Thyroid gland (tissue), 4 donors: ENCODE data around the gene ZNF555.

Experiments
- CTCF ChIP-seq, 6 experiments: fragments of 200-600 bp in 3 of 6; fragments of 450-650 bp in 3 of 6; sonication (generic) in 3 of 6; IDR thresholded peaks; one replicate each; pipeline ENCODE4 v1.5.1; 2016 to 2019; ENCODE audit warnings: antibody characterized with exemption in 6 of 6, mild to moderate bottlenecking in 2 of 6, inconsistent platforms in 1 of 6, moderate library complexity in 1 of 6
- POLR2A ChIP-seq, 2 donors: fragments of 450-650 bp; IDR thresholded peaks; one replicate each; pipeline ENCODE4 v1.6.1; 2017; ENCODE audit warnings: antibody characterized with exemption in 2 of 2, mild to moderate bottlenecking in 2 of 2, moderate library complexity in 1 of 2

- no peak for TF ChIP-seq CTCF (IDR thresholded peaks at IDR 0.05)
- no peak for TF ChIP-seq POLR2A (IDR thresholded peaks at IDR 0.05)
Measured at GRCh38 chr19:2805991-2806649, 35.2 kb upstream of the ZNF555 start.
